Vagina (tissue), 2 donors: Measurements from ENCODE around the gene CRPPA.

Experiments
- CTCF ChIP-seq, 3 experiments: fragments of 450-650 bp in 2 of 3; fragments of 200-600 bp in 1 of 3; sonication (generic) in 1 of 3; IDR thresholded peaks; one replicate each; pipeline ENCODE4 v1.5.1; 2017 to 2019; ENCODE audit warnings: antibody characterized with exemption in 3 of 3, mild to moderate bottlenecking in 2 of 3, moderate library complexity in 2 of 3
- POLR2A ChIP-seq, 2 donors: fragments of 450-650 bp; IDR thresholded peaks; one replicate each; pipeline ENCODE4 v1.6.1; 2017; ENCODE audit warnings: antibody characterized with exemption in 2 of 2, mild to moderate bottlenecking in 2 of 2, moderate library complexity in 2 of 2

GRCh38 chr7:16438988-16439387, 17.6 kb upstream of the CRPPA start:
- TF ChIP-seq CTCF (IDR thresholded peaks at IDR 0.05): no peak
- no peak for TF ChIP-seq POLR2A (IDR thresholded peaks at IDR 0.05)
